GM23248 (cell line): ENCODE data around the gene MED22.

Experiments used
- EZH2 ChIP-seq: fragments of 200-600 bp; sonication (generic); IDR thresholded peaks from 2 replicates; pipeline ENCODE4 v1.6.1; 2018; ENCODE audit warnings: antibody characterized with exemption, mild to moderate bottlenecking; ENCODE audit not compliant: insufficient read depth, poor library complexity, severe bottlenecking
- EZH2phosphoT487 ChIP-seq: fragments of 200-600 bp; sonication (generic); IDR thresholded peaks from 2 replicates; pipeline ENCODE4 v1.6.1; 2018; ENCODE audit warnings: antibody characterized with exemption, moderate library complexity, mild to moderate bottlenecking, low read depth; ENCODE audit not compliant: insufficient read depth

DNA sequence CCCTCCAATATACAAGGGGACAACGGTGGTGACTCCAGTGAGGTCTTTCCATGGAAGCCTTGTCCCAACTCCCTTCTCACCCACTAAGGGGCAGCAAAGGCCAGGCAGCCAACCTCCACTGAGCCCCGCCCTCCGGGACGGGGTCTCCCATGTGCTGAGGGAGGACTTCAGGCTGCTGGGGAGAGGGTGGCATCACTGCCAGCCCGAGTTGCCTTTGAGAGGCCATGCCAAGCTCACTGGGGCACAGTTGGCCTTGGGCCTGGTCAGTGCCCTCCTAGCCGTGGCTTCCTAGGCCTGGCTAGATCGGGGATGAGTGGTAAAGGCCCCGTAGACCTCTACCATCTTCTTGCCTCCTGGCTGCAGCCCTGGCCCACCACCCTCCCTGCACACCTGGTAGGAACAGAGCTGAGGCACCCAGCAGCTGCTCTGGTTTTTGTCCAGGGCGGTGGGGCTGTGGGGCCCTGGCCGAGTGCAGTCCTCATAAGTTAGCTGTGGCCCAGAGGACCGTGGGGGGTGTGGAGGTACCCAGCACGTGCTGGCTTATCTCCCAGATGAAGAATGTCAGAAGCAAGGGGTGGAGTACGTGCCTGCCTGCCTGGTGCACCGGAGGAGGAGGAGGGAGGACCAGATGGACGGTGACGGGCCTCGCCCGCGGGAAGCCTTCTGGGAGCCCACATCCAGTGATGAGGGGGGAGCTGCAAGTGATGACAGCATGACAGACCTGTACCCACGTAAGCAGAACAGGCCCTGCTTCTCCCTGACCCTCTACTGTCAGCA is 11.7 kb upstream of the MED22 start:
- no peak for TF ChIP-seq EZH2
- no peak for TF ChIP-seq EZH2phosphoT487
